DOHH2 (cell line): ENCODE measurements around the gene INTS15.

Source experiments
- H3F3A ChIP-seq: fragments of 200-600 bp; sonication (generic), shearing (Covaris generic); 2 replicates; pipeline ENCODE4 v1.6.0; 2016; ENCODE audit warnings: antibody characterized with exemption, mild to moderate bottlenecking; ENCODE audit not compliant: control insufficient read depth, insufficient read depth
- H3K27ac ChIP-seq: fragments of 200-600 bp; sonication (generic); 2 replicates; pipeline ENCODE4 v1.5.1; 2014; ENCODE audit warnings: low read depth, mild to moderate bottlenecking, low read length, moderate library complexity
- H3K27me3 ChIP-seq: fragments of 200-600 bp; sonication (generic); 2 replicates; pipeline ENCODE4 v1.6.1; 2014; ENCODE audit warnings: mild to moderate bottlenecking, low read length, mixed read lengths; ENCODE audit not compliant: control insufficient read depth
- H3K36me3 ChIP-seq: fragments of 200-600 bp; sonication (generic); 2 replicates; pipeline ENCODE4 v1.6.1; 2014; ENCODE audit warnings: mild to moderate bottlenecking, low read length, moderate library complexity, mixed read lengths; ENCODE audit not compliant: control insufficient read depth
- H3K4me1 ChIP-seq: fragments of 200-600 bp; sonication (generic); 2 replicates; pipeline ENCODE4 v1.6.1; 2014; ENCODE audit warnings: mild to moderate bottlenecking, low read length, mixed read lengths; ENCODE audit not compliant: control insufficient read depth
- H3K4me2 ChIP-seq: fragments of 200-600 bp; sonication (generic); 2 replicates; pipeline ENCODE4 v1.6.0; 2014; ENCODE audit warnings: mild to moderate bottlenecking, low read length, moderate library complexity
- H3K4me3 ChIP-seq: fragments of 200-600 bp; sonication (generic); 2 replicates; pipeline ENCODE4 v1.5.1; 2014; ENCODE audit warnings: mild to moderate bottlenecking, low read length, mixed read lengths
- H3K79me2 ChIP-seq: fragments of 200-600 bp; sonication (generic); 2 replicates; pipeline ENCODE4 v1.6.1; 2014; ENCODE audit warnings: mild to moderate bottlenecking, low read length, mixed read lengths; ENCODE audit not compliant: control insufficient read depth
- H3K9me2 ChIP-seq: fragments of 200-600 bp; sonication (generic); replicated peaks from 2 replicates; pipeline ENCODE4 v1.6.1; 2014; ENCODE audit warnings: mild to moderate bottlenecking, low read length, mixed read lengths; ENCODE audit not compliant: control insufficient read depth
- H3K9me3 ChIP-seq: fragments of 200-600 bp; sonication (generic); 2 replicates; pipeline ENCODE4 v1.6.1; 2014; ENCODE audit warnings: antibody characterized with exemption, low read length, mixed read lengths; ENCODE audit not compliant: control insufficient read depth, insufficient read depth
- H4K20me1 ChIP-seq: fragments of 200-600 bp; sonication (generic); 2 replicates; pipeline ENCODE4 v1.6.0; 2014; ENCODE audit warnings: low read depth, mild to moderate bottlenecking, antibody characterized with exemption, low read length, moderate library complexity; ENCODE audit not compliant: control insufficient read depth, insufficient read depth
- CTCF ChIP-seq: fragments of 200-600 bp; sonication (generic); IDR thresholded peaks from one replicate; pipeline ENCODE4 v1.5.1; 2014; ENCODE audit warnings: antibody characterized with exemption, mild to moderate bottlenecking, low read depth, low read length; ENCODE audit not compliant: poor library complexity, severe bottlenecking
- EZH2phosphoT487 ChIP-seq: fragments of 200-600 bp; sonication (generic); IDR thresholded peaks from 2 replicates; pipeline ENCODE4 v1.6.1; 2017; ENCODE audit warnings: borderline replicate concordance, mild to moderate bottlenecking, antibody characterized with exemption, low read length, moderate library complexity, mixed read lengths

INTS15 gene

GRCh38 chr7:6607651-6608051 lies 17.8 kb downstream of the INTS15 start:
- H3K27ac ChIP-seq, result no peak overlapping the region
- no peaks in the 10 kb centered on the region for H3K9me3 ChIP-seq
- no peaks in the 10 kb centered on the region for H3K4me1 ChIP-seq
- no peaks in the 10 kb centered on the region for H3K27me3 ChIP-seq
- 0 out of 2 replicates have a peak, but pooled peaks cover 4% of the 10 kb centered on the region for H3F3A ChIP-seq
- H3K36me3 ChIP-seq, result peaks cover 39% of the 10 kb centered on the region
- H3K4me2 ChIP-seq, result no peak overlapping the region
- peaks cover 2% of the 10 kb centered on the region for H3K79me2 ChIP-seq
- no peak overlapping the region for H3K4me3 ChIP-seq
- TF ChIP-seq EZH2phosphoT487 (no peak), CTCF (no peak)
- H4K20me1 ChIP-seq, result peaks cover 6% of the 10 kb centered on the region; the same call in 1 of the 2 replicates
- no peaks in the 10 kb centered on the region for H3K9me2 ChIP-seq

GRCh38 chr7:6608081-6608480 lies 18.3 kb downstream of the INTS15 start:
- TF ChIP-seq CTCF (no peak), EZH2phosphoT487 (no peak)
- peaks cover 34% of the 10 kb centered on the region for H3K36me3 ChIP-seq
- H3K27ac ChIP-seq, result no peak overlapping the region
- H3K9me2 ChIP-seq, result no peaks in the 10 kb centered on the region
- no peaks in the 10 kb centered on the region for H3K4me1 ChIP-seq
- no peaks in the 10 kb centered on the region for H3K79me2 ChIP-seq
- H3K9me3 ChIP-seq, result no peaks in the 10 kb centered on the region
- no peaks in the 10 kb centered on the region for H3K27me3 ChIP-seq
- H3K4me3 ChIP-seq, result no peak overlapping the region
- H4K20me1 ChIP-seq, result 0 out of 2 replicates have a peak, but pooled peaks cover 5% of the 10 kb centered on the region
- 0 out of 2 replicates have a peak, but pooled peaks cover 4% of the 10 kb centered on the region for H3F3A ChIP-seq
- no peak overlapping the region for H3K4me2 ChIP-seq

GRCh38 chr7:6608794-6609193 lies 19.0 kb downstream of the INTS15 start:
- 0 out of 2 replicates have a peak, but pooled peaks cover 5% of the 10 kb centered on the region for H4K20me1 ChIP-seq
- 0 out of 2 replicates have a peak, but pooled peaks cover 4% of the 10 kb centered on the region for H3F3A ChIP-seq
- H3K36me3 ChIP-seq, result peaks cover 27% of the 10 kb centered on the region
- no peak for TF ChIP-seq EZH2phosphoT487
- TF ChIP-seq CTCF, result no peak
- H3K79me2 ChIP-seq, result no peaks in the 10 kb centered on the region
- H3K4me1 ChIP-seq, result no peaks in the 10 kb centered on the region
- H3K27ac ChIP-seq, result no peak overlapping the region
- 0 out of 2 replicates have a peak, but pooled peaks cover 3% of the 10 kb centered on the region for H3K27me3 ChIP-seq
- H3K4me3 ChIP-seq, result no peak overlapping the region
- H3K9me2 ChIP-seq, result no peaks in the 10 kb centered on the region
- H3K9me3 ChIP-seq, result no peaks in the 10 kb centered on the region
- H3K4me2 ChIP-seq, result no peak overlapping the region
